ENCODE measurements around the gene CAMKK1. TPM values are rescaled to one million over a fixed set of nuclear protein-coding genes. Genes with fewer than 3 reads are reported as not detected.

The CAMKK1 gene
- total RNA-seq, 1 experiment from 2014 or later: 4.3 TPM

GRCh38 chr17:3895354-3895753 is 2.5 kb upstream of the CAMKK1 start:
- H3K4me3 Mint-ChIP-seq (ENCODE audit: unreplicated experiment): no peak overlapping the region
- intact Hi-C loops (cut with micrococcal nuclease): no loop called here
- peaks cover 30% of the 10 kb centered on the region for H3K4me1 Mint-ChIP-seq (ENCODE audit: insufficient read depth, unreplicated experiment)
- ChIA-PET CTCF (interaction anchor here (0.7 to 3.0 kb wide), 2 partner anchors 18 to 970 kb away, joined by 3 to 20 read pairs; no protein-coding TSS in a partner anchor), POLR2A (interaction anchor here (0.7 kb wide), 1 partner anchor 250 kb away, joined by 4 read pairs; no protein-coding TSS in a partner anchor)
- H3K27ac Mint-ChIP-seq (ENCODE audit: low read depth, unreplicated experiment): no peak overlapping the region
- peaks cover 5% of the 10 kb centered on the region for H3K36me3 Mint-ChIP-seq (ENCODE audit: insufficient read depth, unreplicated experiment)
- no peaks in the 10 kb centered on the region for H3K27me3 Mint-ChIP-seq (ENCODE audit: insufficient read depth, unreplicated experiment)
- H3K9me3 Mint-ChIP-seq (ENCODE audit: unreplicated experiment): no peaks in the 10 kb centered on the region
- no peak for DNase-seq (ENCODE audit: unreplicated experiment)
- no TSS peak for BruUV-seq (replicated peaks)
- TF ChIP-seq, protein P1, sequence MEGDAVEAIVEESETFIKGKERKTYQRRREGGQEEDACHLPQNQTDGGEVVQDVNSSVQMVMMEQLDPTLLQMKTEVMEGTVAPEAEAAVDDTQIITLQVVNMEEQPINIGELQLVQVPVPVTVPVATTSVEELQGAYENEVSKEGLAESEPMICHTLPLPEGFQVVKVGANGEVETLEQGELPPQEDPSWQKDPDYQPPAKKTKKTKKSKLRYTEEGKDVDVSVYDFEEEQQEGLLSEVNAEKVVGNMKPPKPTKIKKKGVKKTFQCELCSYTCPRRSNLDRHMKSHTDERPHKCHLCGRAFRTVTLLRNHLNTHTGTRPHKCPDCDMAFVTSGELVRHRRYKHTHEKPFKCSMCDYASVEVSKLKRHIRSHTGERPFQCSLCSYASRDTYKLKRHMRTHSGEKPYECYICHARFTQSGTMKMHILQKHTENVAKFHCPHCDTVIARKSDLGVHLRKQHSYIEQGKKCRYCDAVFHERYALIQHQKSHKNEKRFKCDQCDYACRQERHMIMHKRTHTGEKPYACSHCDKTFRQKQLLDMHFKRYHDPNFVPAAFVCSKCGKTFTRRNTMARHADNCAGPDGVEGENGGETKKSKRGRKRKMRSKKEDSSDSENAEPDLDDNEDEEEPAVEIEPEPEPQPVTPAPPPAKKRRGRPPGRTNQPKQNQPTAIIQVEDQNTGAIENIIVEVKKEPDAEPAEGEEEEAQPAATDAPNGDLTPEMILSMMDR (IDR thresholded peaks at IDR 0.05; ENCODE audit: unreplicated experiment): no peak

DNA sequence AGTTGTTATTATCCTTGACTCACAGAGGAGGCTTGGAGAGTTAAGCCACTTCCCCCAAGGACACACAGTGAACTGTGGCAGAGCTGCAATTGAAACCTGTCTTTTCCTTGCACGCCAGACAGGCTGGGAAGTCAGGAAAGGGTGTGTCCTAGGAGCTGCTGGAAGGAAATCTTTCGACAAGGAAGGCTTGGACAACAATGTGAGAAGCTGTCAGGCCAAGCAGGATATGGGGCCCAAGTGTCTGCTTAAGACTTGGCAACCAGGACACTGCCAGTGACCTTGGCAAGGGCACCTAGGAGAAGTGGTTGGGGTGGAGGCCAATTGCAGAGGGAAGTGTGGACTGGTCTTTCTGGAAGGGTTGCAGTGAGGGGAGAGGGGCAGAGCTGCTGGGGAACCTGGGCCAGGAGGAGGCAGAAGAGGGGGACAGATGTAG is 2.1 kb upstream of the CAMKK1 start:
- H3K27me3 Mint-ChIP-seq (ENCODE audit: insufficient read depth, unreplicated experiment): no peaks in the 10 kb centered on the region
- H3K4me1 Mint-ChIP-seq (ENCODE audit: insufficient read depth, unreplicated experiment): peaks cover 35% of the 10 kb centered on the region
- H3K9me3 Mint-ChIP-seq (ENCODE audit: unreplicated experiment): no peaks in the 10 kb centered on the region
- intact Hi-C loops (cut with micrococcal nuclease): no loop called here
- peaks cover 7% of the 10 kb centered on the region for H3K36me3 Mint-ChIP-seq (ENCODE audit: insufficient read depth, unreplicated experiment)
- ChIA-PET CTCF (interaction anchor here (0.5 to 3.0 kb wide), 4 partner anchors 19 to 1577 kb away, joined by 3 to 20 read pairs (median 5); no protein-coding TSS in a partner anchor), POLR2A (interaction anchor here (0.7 to 1.0 kb wide), 2 partner anchors 131 to 250 kb away, joined by 3 to 4 read pairs; no protein-coding TSS in a partner anchor)
- no TSS peak for BruUV-seq (replicated peaks)
- peak; percentile 66 for DNase-seq (ENCODE audit: unreplicated experiment)
- TF ChIP-seq, protein P1 (IDR thresholded peaks at IDR 0.05; ENCODE audit: unreplicated experiment): no peak
- no peak overlapping the region for H3K4me3 Mint-ChIP-seq (ENCODE audit: unreplicated experiment)
- no peak overlapping the region for H3K27ac Mint-ChIP-seq (ENCODE audit: low read depth, unreplicated experiment)

DNA sequence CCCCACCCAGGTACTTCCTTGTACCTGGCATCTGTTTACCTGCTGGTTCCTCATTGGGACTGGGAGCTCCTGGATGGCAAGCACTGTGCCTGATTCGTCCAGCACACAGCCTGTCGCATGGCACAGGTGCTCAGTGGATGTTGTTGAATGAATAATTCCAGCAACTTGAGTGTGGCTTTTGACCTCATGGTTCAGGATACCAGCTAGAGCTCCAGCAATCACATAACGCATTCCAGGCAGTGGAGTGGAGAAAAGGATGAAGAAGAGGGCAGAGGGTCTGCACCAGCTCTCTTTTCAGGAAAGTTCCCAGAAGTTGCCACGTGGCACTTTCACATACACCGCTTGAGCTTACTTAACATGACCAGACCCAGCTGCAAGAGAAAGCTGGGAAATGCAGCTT is 1.3 kb upstream of the CAMKK1 start:
- Mint-ChIP-seq H3K9me3 (ENCODE audit: unreplicated experiment) (no peaks in the 10 kb centered on the region), H3K4me3 (ENCODE audit: unreplicated experiment) (peak overlapping the region; percentile 72), H3K27me3 (ENCODE audit: insufficient read depth, unreplicated experiment) (no peaks in the 10 kb centered on the region), H3K4me1 (ENCODE audit: insufficient read depth, unreplicated experiment) (peaks cover 35% of the 10 kb centered on the region), H3K36me3 (ENCODE audit: insufficient read depth, unreplicated experiment) (peaks cover 7% of the 10 kb centered on the region), H3K27ac (ENCODE audit: low read depth, unreplicated experiment) (no peak overlapping the region)
- BruUV-seq (replicated peaks): no TSS peak
- ChIA-PET CTCF (interaction anchor here (0.5 to 3.0 kb wide), 4 partner anchors 19 to 1577 kb away, joined by 3 to 20 read pairs (median 5); no protein-coding TSS in a partner anchor), POLR2A (interaction anchor here (0.6 to 1.0 kb wide), 2 partner anchors 131 to 1939 kb away, joined by 3 read pairs; no protein-coding TSS in a partner anchor)
- intact Hi-C loops (cut with micrococcal nuclease): no loop called here
- no peak for DNase-seq (ENCODE audit: unreplicated experiment)
- TF ChIP-seq, protein P1 (IDR thresholded peaks at IDR 0.05; ENCODE audit: unreplicated experiment): no peak

GRCh38 chr17:3893720-3894116 is 865 bp upstream of the CAMKK1 start:
- no TSS peak for BruUV-seq (replicated peaks)
- TF ChIP-seq, protein P1 (IDR thresholded peaks at IDR 0.05; ENCODE audit: unreplicated experiment): no peak
- no peaks in the 10 kb centered on the region for H3K9me3 Mint-ChIP-seq (ENCODE audit: unreplicated experiment)
- POLR2A ChIA-PET: interaction anchor here (0.6 to 1.1 kb wide), 2 partner anchors 170 to 1939 kb away, joined by 3 read pairs; partner anchors contain the start of gene HASPIN
- peaks cover 7% of the 10 kb centered on the region for H3K36me3 Mint-ChIP-seq (ENCODE audit: insufficient read depth, unreplicated experiment)
- no peak overlapping the region for H3K27ac Mint-ChIP-seq (ENCODE audit: low read depth, unreplicated experiment)
- DNase-seq (ENCODE audit: unreplicated experiment): no peak
- peaks cover 35% of the 10 kb centered on the region for H3K4me1 Mint-ChIP-seq (ENCODE audit: insufficient read depth, unreplicated experiment)
- CTCF ChIA-PET: interaction anchor here (3.0 kb wide), 1 partner anchor 20 kb away, joined by 20 read pairs; no protein-coding TSS in a partner anchor
- no peaks in the 10 kb centered on the region for H3K27me3 Mint-ChIP-seq (ENCODE audit: insufficient read depth, unreplicated experiment)
- intact Hi-C loops (cut with micrococcal nuclease): no loop called here
- H3K4me3 Mint-ChIP-seq (ENCODE audit: unreplicated experiment): peak overlapping the region; percentile 72
